H1 (cell line): ENCODE measurements around the gene MLF2. TPM values are rescaled to one million over a fixed set of nuclear protein-coding genes. Genes with fewer than 3 reads are reported as not detected.

Source experiments
- CTCF ChIA-PET: fragments of 300-600 bp; sonication (Branson Sonifier 250); formaldehyde crosslinking; loops from one replicate; lab custom pipeline; 2021; ENCODE audit not compliant: partially characterized antibody; lab: Charles Lee
- POLR2A ChIA-PET: fragments of 300-600 bp; sonication (Branson Sonifier 250); formaldehyde crosslinking; loops from one replicate; lab custom pipeline; 2021; ENCODE audit warnings: inconsistent platforms; ENCODE audit not compliant: partially characterized antibody; lab: Charles Lee
- DNase-seq, 2 experiments: peaks; one replicate each; pipeline versions ENCODE4 v3.0.0 to v3.0.0-alpha.2; 2010 to 2022; ENCODE audit warnings: low spot score in 2 of 2, low read depth in 1 of 2, mixed read lengths in 1 of 2
- FAIRE-seq: peaks from 2 replicates; lab custom pipeline; 2011; peaks lifted over from hg19 to GRCh38; lab: Jason Lieb, UNC
- H2AFZ ChIP-seq: 2 replicates; pipeline ENCODE4 v1.8.1; 2012; ENCODE audit warnings: low read length, inconsistent platforms
- H2AK5ac ChIP-seq: 2 replicates; pipeline ENCODE4 v1.6.1; 2013; ENCODE audit warnings: low read depth, low read length
- H2BK120ac ChIP-seq: replicated peaks from 2 replicates; pipeline ENCODE3; 2013; ENCODE audit warnings: low read depth, low read length, inconsistent platforms
- H2BK12ac ChIP-seq: 2 replicates; pipeline ENCODE4 v1.6.1; 2013; ENCODE audit warnings: low read depth, low read length
- H2BK15ac ChIP-seq: 2 replicates; pipeline ENCODE4 v1.6.1; 2013; ENCODE audit warnings: low read length
- H2BK20ac ChIP-seq: 2 replicates; pipeline ENCODE4 v1.6.1; 2013; ENCODE audit warnings: low read length
- H2BK5ac ChIP-seq: 2 replicates; pipeline ENCODE4 v1.6.1; 2013; ENCODE audit warnings: low read depth, low read length
- H3K14ac ChIP-seq: 2 replicates; pipeline ENCODE4 v1.6.1; 2013; ENCODE audit warnings: inconsistent platforms; ENCODE audit not compliant: insufficient read length
- H3K18ac ChIP-seq: 2 replicates; pipeline ENCODE4 v1.6.1; 2013; ENCODE audit warnings: low read length; ENCODE audit errors: extremely low read depth
- H3K23ac ChIP-seq: 2 replicates; pipeline ENCODE4 v1.6.1; 2013; ENCODE audit warnings: inconsistent platforms; ENCODE audit not compliant: insufficient read length
- H3K23me2 ChIP-seq: 2 replicates; pipeline ENCODE4 v1.6.1; 2013; ENCODE audit warnings: low read depth, low read length
- H3K27ac ChIP-seq: 2 replicates; pipeline ENCODE4 v1.6.1; 2011; ENCODE audit warnings: low read depth, low read length, inconsistent platforms
- H3K27me3 ChIP-seq, 4 experiments: replicated peaks in 1 of 4; 1 replicate in 1 of 4; 2 replicates in 3 of 4; pipeline versions ENCODE4 v1.6.1 to v1.8.1; 2011 to 2013; ENCODE audit warnings: low read length in 3 of 4, mild to moderate bottlenecking in 3 of 4, inconsistent platforms in 2 of 4, mixed read lengths in 2 of 4, moderate library complexity in 1 of 4; ENCODE audit not compliant: control insufficient read depth in 3 of 4, insufficient read depth in 3 of 4; ENCODE audit errors: extremely low read depth in 1 of 4
- H3K36me3 ChIP-seq, 4 experiments: 2 replicates each; pipeline versions ENCODE4 v1.6.1 to v1.8.1; 2011 to 2013; ENCODE audit warnings: mild to moderate bottlenecking in 4 of 4, low read length in 3 of 4, moderate library complexity in 2 of 4, control low read depth in 1 of 4, inconsistent platforms in 1 of 4; ENCODE audit not compliant: insufficient read depth in 4 of 4, control insufficient read depth in 2 of 4
- H3K4ac ChIP-seq: replicated peaks from 2 replicates; pipeline ENCODE3; 2013; ENCODE audit warnings: low read length, low read depth, mixed read lengths, inconsistent platforms; ENCODE audit not compliant: insufficient read length
- H3K4me1 ChIP-seq, 4 experiments: replicated peaks in 1 of 4; 1 replicate in 1 of 4; 2 replicates in 3 of 4; pipeline versions ENCODE4 v1.6.1 to v1.8.1; 2011 to 2013; ENCODE audit warnings: low read length in 3 of 4, inconsistent platforms in 2 of 4, mixed read lengths in 1 of 4; ENCODE audit not compliant: insufficient read depth in 4 of 4, control insufficient read depth in 3 of 4
- H3K4me2 ChIP-seq, 2 experiments: 2 replicates each; pipeline versions ENCODE4 v1.6.1 to v1.8.1; 2011 to 2013; ENCODE audit warnings: low read depth in 2 of 2, low read length in 2 of 2, control low read depth in 1 of 2, inconsistent platforms in 1 of 2, mild to moderate bottlenecking in 1 of 2; ENCODE audit not compliant: insufficient read depth in 1 of 2
- H3K4me3 ChIP-seq, 4 experiments: fragments of 200-600, 300-600 bp in 1 of 4; sonication (generic), shearing (Covaris generic), sonication (Bioruptor Twin) in 1 of 4; 2 replicates each; pipeline versions ENCODE4 v1.5.1 to v1.8.1; 2011 to 2016; ENCODE audit warnings: low read length in 4 of 4, low read depth in 3 of 4, control low read depth in 2 of 4, inconsistent platforms in 2 of 4, mild to moderate bottlenecking in 2 of 4, mixed read lengths in 1 of 4, moderate library complexity in 1 of 4; ENCODE audit not compliant: insufficient read depth in 2 of 4; ENCODE audit errors: extremely low read depth in 1 of 4
- H3K56ac ChIP-seq: replicated peaks from 2 replicates; pipeline ENCODE3; 2013; ENCODE audit warnings: low read depth, mild to moderate bottlenecking, mixed read lengths, low read length, inconsistent platforms; ENCODE audit not compliant: insufficient read length
- H3K79me1 ChIP-seq: 2 replicates; pipeline ENCODE4 v1.6.1; 2013; ENCODE audit warnings: low read depth, low read length, control low read depth
- H3K79me2 ChIP-seq, 2 experiments: 2 replicates each; pipeline versions ENCODE4 v1.6.1 to v1.8.1; 2012 to 2013; ENCODE audit warnings: low read length in 2 of 2, mild to moderate bottlenecking in 2 of 2, inconsistent platforms in 1 of 2; ENCODE audit not compliant: insufficient read depth in 2 of 2, control insufficient read depth in 1 of 2
- H3K9ac ChIP-seq, 4 experiments: replicated peaks in 1 of 4; 1 replicate in 1 of 4; 2 replicates in 3 of 4; pipeline versions ENCODE4 v1.6.1 to v1.8.1; 2011 to 2013; ENCODE audit warnings: low read depth in 3 of 4, low read length in 3 of 4, control low read depth in 2 of 4, mild to moderate bottlenecking in 2 of 4, moderate library complexity in 2 of 4, inconsistent platforms in 1 of 4; ENCODE audit errors: extremely low read depth in 1 of 4
- H3K9me3 ChIP-seq, 2 experiments: 2 replicates each; pipeline versions ENCODE4 v1.6.1 to v1.8.1; 2012 to 2013; ENCODE audit warnings: mild to moderate bottlenecking in 2 of 2, moderate library complexity in 2 of 2, control low read depth in 1 of 2, inconsistent platforms in 1 of 2, low read depth in 1 of 2, low read length in 1 of 2, mixed read lengths in 1 of 2; ENCODE audit not compliant: insufficient read depth in 2 of 2
- H4K20me1 ChIP-seq, 2 experiments: replicated peaks in 1 of 2; 2 replicates each; pipeline versions ENCODE3 to v1.8.1; 2011 to 2013; ENCODE audit warnings: inconsistent platforms in 2 of 2, low read length in 2 of 2, mild to moderate bottlenecking in 1 of 2; ENCODE audit not compliant: insufficient read depth in 2 of 2, control insufficient read depth in 1 of 2
- H4K5ac ChIP-seq: 2 replicates; pipeline ENCODE4 v1.6.1; 2013; ENCODE audit warnings: low read length, low read depth, mixed read lengths, inconsistent platforms; ENCODE audit not compliant: insufficient read length
- H4K8ac ChIP-seq: 2 replicates; pipeline ENCODE4 v1.8.0; 2013; ENCODE audit warnings: mild to moderate bottlenecking, moderate library complexity, low read length, inconsistent platforms; ENCODE audit not compliant: insufficient read depth; ENCODE audit errors: extremely low read depth
- H4K91ac ChIP-seq: replicated peaks from 2 replicates; pipeline ENCODE3; 2013; ENCODE audit warnings: low read length, mixed read lengths, inconsistent platforms; ENCODE audit not compliant: insufficient read length
- CREB1 ChIP-seq: IDR thresholded peaks from 2 replicates; pipeline ENCODE4 v1.6.1; 2012; ENCODE audit warnings: inconsistent platforms
- CTBP2 ChIP-seq: IDR thresholded peaks from 2 replicates; pipeline ENCODE4 v1.7.0; 2011; ENCODE audit warnings: borderline replicate concordance, mild to moderate bottlenecking, moderate library complexity, mixed read lengths, low read length; ENCODE audit not compliant: insufficient read depth, insufficient read length
- GTF2F1 ChIP-seq: IDR thresholded peaks from 2 replicates; pipeline ENCODE4 v1.6.1; 2012; ENCODE audit warnings: low read depth, low read length, improper control_type of control experiment, borderline replicate concordance
- HDAC2 ChIP-seq, 2 experiments: fragments of 300-600 bp in 1 of 2; sonication (generic) in 1 of 2; IDR thresholded peaks; 2 replicates each; pipeline ENCODE4 v1.6.1; 2011 to 2012; ENCODE audit warnings: low read depth in 2 of 2, low read length in 2 of 2, mild to moderate bottlenecking in 2 of 2, moderate library complexity in 2 of 2, borderline replicate concordance in 1 of 2, inconsistent platforms in 1 of 2
- JUN ChIP-seq: IDR thresholded peaks from 2 replicates; pipeline ENCODE4 v1.6.1; 2011; ENCODE audit warnings: low read depth, mild to moderate bottlenecking, improper control_type of control experiment, low read length
- MAX ChIP-seq: IDR thresholded peaks from 2 replicates; pipeline ENCODE4 v1.6.1; 2012; ENCODE audit warnings: inconsistent platforms
- POU5F1 ChIP-seq: IDR thresholded peaks from 2 replicates; pipeline ENCODE4 v1.6.1; 2011; ENCODE audit warnings: low read depth, mild to moderate bottlenecking, low read length, moderate library complexity
- SIN3A ChIP-seq, 2 experiments: IDR thresholded peaks in 1 of 2; conservative IDR thresholded peaks in 1 of 2; 2 replicates each; pipeline ENCODE4 v1.6.1; 2011 to 2012; ENCODE audit warnings: low read length in 2 of 2, improper control_type of control experiment in 1 of 2, low read depth in 1 of 2, mild to moderate bottlenecking in 1 of 2
- SP2 ChIP-seq: IDR thresholded peaks from 2 replicates; pipeline ENCODE4 v1.6.1; 2012; ENCODE audit warnings: mild to moderate bottlenecking, low read length, inconsistent platforms
- SP4 ChIP-seq: IDR thresholded peaks from 2 replicates; pipeline ENCODE4 v1.6.1; 2012; ENCODE audit warnings: low read length, inconsistent platforms
- SRF ChIP-seq: IDR thresholded peaks from 2 replicates; pipeline ENCODE4 v1.6.1; 2011; ENCODE audit warnings: mild to moderate bottlenecking, low read depth, low read length, moderate library complexity
- ZNF274 ChIP-seq: IDR thresholded peaks from 2 replicates; pipeline ENCODE4 v1.7.0; 2012; ENCODE audit warnings: low read length, borderline replicate concordance; ENCODE audit errors: extremely low read depth
- WGBS, 2 experiments: shearing (Covaris generic) in 1 of 2; methylation state at CpG; one replicate each; pipeline versions ENCODE4 v1.1.6 to v1.1.7; 2013 to 2015; ENCODE audit warnings: low lambda C conversion rate in 2 of 2, mixed read lengths in 2 of 2, inconsistent platforms in 1 of 2, low coverage in 1 of 2, missing lambda C conversion rate in 1 of 2; ENCODE audit not compliant: insufficient replicate concordance in 2 of 2, insufficient coverage in 1 of 2, insufficient read length in 1 of 2; ENCODE audit errors: extremely low coverage in 1 of 2, missing lambda C conversion rate in 1 of 2; 5-methylcytosine and 5-hydroxymethylcytosine counted together
- polyA plus RNA-seq, 7 experiments: library from polyadenylated mRNA; depleted of rRNA in 3 of 7; stranded (reverse) in 5 of 7; unstranded in 2 of 7; fragments of >200 nt in 5 of 7; fragments of 200-250 nt in 2 of 7; gene quantifications; 1 replicate in 5 of 7; 2 replicates in 1 of 7; 4 replicates in 1 of 7; pipeline versions ENCODE4 v1.2.1 to v1.2.3, GENCODE V29; 2011 to 2013; ENCODE audit warnings: missing spikeins in 2 of 7, mixed read lengths in 2 of 7
- total RNA-seq: library from RNA; stranded (reverse); fragmentation: NEBNext Ultra II Directional; extraction: Animal tissue kit (Norgen Biotek cat#: 25700); gene quantifications from 2 replicates; pipeline ENCODE4 v1.2.1, GENCODE V29; 2021

Gene MLF2
- total and polyA plus RNA-seq, 2 of the 8 experiments (the other 6 are each of a cell fraction or from before 2014, with no cell fraction given): 229 to 401 TPM

GRCh38 chr12:6698352-6699046 is 54.4 kb downstream of the MLF2 start:
- FAIRE-seq: no peak
- ChIA-PET POLR2A (interaction anchor here (0.6 to 3.1 kb wide), 16 partner anchors 9 to 164 kb away, joined by 3 to 32 read pairs (median 4); partner anchors contain the start of genes CDCA3, COPS7A, GAPDH and PTMS), CTCF (interaction anchor here (0.6 to 4.5 kb wide), 29 partner anchors 9 to 190 kb away, joined by 3 to 39 read pairs (median 4); partner anchors contain the start of genes ACRBP, COPS7A, MLF2 and ZNF384)
- Histone ChIP-seq H3K18ac (no peak overlapping the region), H3K23ac (no peak overlapping the region), H3K36me3 (peaks cover 0 to 3% (median 1%) of the 10 kb centered on the region in 4 experiments; a peak in 1 of 8 replicates), H3K14ac (no peak overlapping the region), H3K4me2 (peak overlapping the region in 1 of 2 experiments; percentile 99; a peak in 1 of 4 replicates), H3K79me2 (no peaks in the 10 kb centered on the region), H3K9ac (no peak overlapping the region), H2BK120ac (no peak overlapping the region), H3K9me3 (no peaks in the 10 kb centered on the region), H3K27me3 (peaks cover 0 to 16% (median 14%) of the 10 kb centered on the region in 4 experiments; a peak in 6 of 7 replicates), H2BK5ac (no peak overlapping the region), H3K27ac (no peak overlapping the region), H4K91ac (no peak overlapping the region), H4K20me1 (no peaks in the 10 kb centered on the region), H2AK5ac (no peak overlapping the region), H3K23me2 (peaks cover 16% of the 10 kb centered on the region), H3K56ac (no peak overlapping the region), H3K4me3 (peak overlapping the region in 1 of 4 experiments; percentile 7; a peak in 2 of 8 replicates), H3K79me1 (no peaks in the 10 kb centered on the region; the same call in 1 of the 2 replicates), H3K4ac (no peak overlapping the region), H2BK15ac (no peak overlapping the region), H3K4me1 (peaks cover 0 to 9% (median 5%) of the 10 kb centered on the region in 4 experiments; a peak in 4 of 7 replicates), H2BK12ac (no peak overlapping the region), H4K5ac (no peak overlapping the region), H2AFZ (no peak overlapping the region), H2BK20ac (no peak overlapping the region), H4K8ac (no peak overlapping the region)
- 74% methylated on average over 8 of the region's 8 CpGs; no CpG with 5 or more reads in 1 of the 2 experiments for WGBS, 2 experiments
- DNase-seq: no peak
- TF ChIP-seq HDAC2 (IDR thresholded peaks at IDR 0.05; ENCODE audit: borderline replicate concordance in 1 of 2, low read depth in 2 of 2, low read length in 2 of 2) (no peak), CTBP2 (no peak), CREB1 (no peak), JUN (no peak), SP4 (no peak), SIN3A (conservative IDR thresholded peaks at IDR 0.05 in 1 of 2, IDR thresholded peaks at IDR 0.05 in 1 of 2; ENCODE audit: low read depth in 1 of 2, low read length in 2 of 2) (no peak), MAX (no peak), POU5F1 (no peak), GTF2F1 (no peak), SP2 (no peak), ZNF274 (no peak), SRF (no peak)
